HepG2 (cell line): Measurements from ENCODE around the gene MYADML2. TPM values are rescaled to one million over a fixed set of nuclear protein-coding genes. Genes with fewer than 3 reads are reported as not detected.

Source experiments
- ARNTL ChIP-seq: sonication (generic); formaldehyde crosslinking; IDR thresholded peaks from 2 replicates; pipeline ENCODE4 v1.4.0; 2020; ENCODE audit warnings: mild to moderate bottlenecking, missing genetic modification reagents
- BRCA1 ChIP-seq: sonication (generic); formaldehyde crosslinking; IDR thresholded peaks from 2 replicates; pipeline ENCODE4 v1.4.0; 2020; ENCODE audit warnings: missing genetic modification reagents
- FOXO1 ChIP-seq: sonication (generic); formaldehyde crosslinking; IDR thresholded peaks from 2 replicates; pipeline ENCODE4 v1.4.0; 2020; ENCODE audit warnings: missing genetic modification reagents
- GABPB1 ChIP-seq: IDR thresholded peaks from 2 replicates; pipeline ENCODE4 v1.6.1; 2016; ENCODE audit warnings: mild to moderate bottlenecking, missing genetic modification reagents, moderate library complexity, missing compliant biosample characterization
- JDP2 ChIP-seq: sonication (generic); formaldehyde crosslinking; IDR thresholded peaks from 2 replicates; pipeline ENCODE4 v1.8.1; 2022; ENCODE audit warnings: missing genetic modification reagents, borderline replicate concordance
- KLF15 ChIP-seq: sonication (generic); formaldehyde crosslinking; IDR thresholded peaks from 2 replicates; pipeline ENCODE4 v1.8.1; 2023; ENCODE audit warnings: borderline replicate concordance, mild to moderate bottlenecking, inconsistent platforms, missing genetic modification reagents, mixed read lengths
- KMT2B ChIP-seq: IDR thresholded peaks from 2 replicates; pipeline ENCODE4 v1.6.1; 2016; ENCODE audit warnings: missing genetic modification reagents, missing compliant biosample characterization
- MED1 ChIP-seq: sonication (generic); formaldehyde crosslinking; IDR thresholded peaks from 2 replicates; pipeline ENCODE4 v1.4.0; 2020; ENCODE audit warnings: missing genetic modification reagents
- MYNN ChIP-seq: sonication (generic); formaldehyde crosslinking; IDR thresholded peaks from 2 replicates; pipeline ENCODE4 v1.4.0; 2020; ENCODE audit warnings: mild to moderate bottlenecking, low read depth, missing genetic modification reagents
- NFIC ChIP-seq: IDR thresholded peaks from 2 replicates; pipeline ENCODE4 v1.6.1; 2012; ENCODE audit warnings: mild to moderate bottlenecking, low read length, inconsistent platforms
- PTBP1 ChIP-seq: fragments of 200-400 bp; formaldehyde crosslinking; IDR thresholded peaks from 2 replicates; pipeline ENCODE4 v1.6.1; 2018; ENCODE audit warnings: low read length, low read depth; ENCODE audit not compliant: poor library complexity, severe bottlenecking
- RBFOX2 ChIP-seq: fragments of 200-400 bp; formaldehyde crosslinking; IDR thresholded peaks from 2 replicates; pipeline ENCODE4 v1.6.1; 2017; ENCODE audit warnings: low read depth, mild to moderate bottlenecking, low read length
- RFX1 ChIP-seq: fragments of 450-650 bp; IDR thresholded peaks from 2 replicates; pipeline ENCODE4 v1.6.1; 2017
- SAFB2 ChIP-seq: sonication (generic); formaldehyde crosslinking; IDR thresholded peaks from 2 replicates; pipeline ENCODE4 v1.5.1; 2020; ENCODE audit warnings: missing genetic modification reagents, low read depth, mild to moderate bottlenecking, borderline replicate concordance
- SOX6 ChIP-seq, 2 experiments: fragments of 450-650 bp in 1 of 2; sonication (generic) in 1 of 2; formaldehyde crosslinking in 1 of 2; IDR thresholded peaks; 2 replicates each; pipeline versions ENCODE4 v1.4.0 to v1.6.1; 2017 to 2020; ENCODE audit warnings: antibody characterized with exemption in 1 of 2, mild to moderate bottlenecking in 1 of 2, missing genetic modification reagents in 1 of 2
- SP140L ChIP-seq: sonication (generic); formaldehyde crosslinking; IDR thresholded peaks from 2 replicates; pipeline ENCODE4 v1.4.0; 2020; ENCODE audit warnings: missing genetic modification reagents, borderline replicate concordance
- THYN1 ChIP-seq: sonication (generic); formaldehyde crosslinking; IDR thresholded peaks from 2 replicates; pipeline ENCODE4 v1.8.1; 2023; ENCODE audit warnings: low read depth, mild to moderate bottlenecking, moderate library complexity, missing genetic modification reagents, borderline replicate concordance
- ZFX ChIP-seq: sonication (generic); formaldehyde crosslinking; IDR thresholded peaks from 2 replicates; pipeline ENCODE4 v1.4.0; 2020; ENCODE audit warnings: mild to moderate bottlenecking, low read depth, missing genetic modification reagents, moderate library complexity
- ZKSCAN5 ChIP-seq: sonication (generic); formaldehyde crosslinking; IDR thresholded peaks from 2 replicates; pipeline ENCODE4 v1.5.1; 2020; ENCODE audit warnings: mild to moderate bottlenecking, missing genetic modification reagents
- ZNF205 ChIP-seq: IDR thresholded peaks from 2 replicates; pipeline ENCODE4 v1.6.1; 2018; ENCODE audit warnings: missing biosample characterization, missing genetic modification reagents
- ZNF619 ChIP-seq: sonication (generic); formaldehyde crosslinking; IDR thresholded peaks from 2 replicates; pipeline ENCODE4 v1.4.0; 2020; ENCODE audit warnings: mild to moderate bottlenecking, missing genetic modification reagents
- ZNF772 ChIP-seq: sonication (generic); formaldehyde crosslinking; IDR thresholded peaks from 2 replicates; pipeline ENCODE4 v1.5.0; 2020; ENCODE audit warnings: mild to moderate bottlenecking, missing genetic modification reagents
- ZNF891 ChIP-seq: sonication (generic); formaldehyde crosslinking; IDR thresholded peaks from 2 replicates; pipeline ENCODE4 v1.5.0; 2020; ENCODE audit warnings: mild to moderate bottlenecking, missing genetic modification reagents
- ZSCAN12 ChIP-seq: sonication (generic); formaldehyde crosslinking; IDR thresholded peaks from 2 replicates; pipeline ENCODE4 v1.9.0; 2021; ENCODE audit warnings: mild to moderate bottlenecking, missing genetic modification reagents
- polyA plus RNA-seq, 8 experiments: library from polyadenylated mRNA; depleted of rRNA in 3 of 8; stranded (reverse) in 7 of 8; unstranded in 1 of 8; fragments of >200 nt; fragmentation: Illumina TruSeq in 4 of 8; extraction: Trizol in 4 of 8; gene quantifications; 2 replicates each; pipeline versions ENCODE4 v1.2.1 to v1.2.3, GENCODE V29; 2011 to 2016; ENCODE audit warnings: low read depth in 4 of 8, missing spikeins in 1 of 8, mixed read lengths in 1 of 8; ENCODE audit not compliant: insufficient read depth in 1 of 8
- total RNA-seq, 5 experiments: library from RNA; depleted of rRNA; stranded (reverse); fragments of >200 nt; fragmentation: Illumina TruSeq; extraction: Trizol; gene quantifications; 2 replicates each; pipeline ENCODE4 v1.2.3, GENCODE V29; 2016; ENCODE audit warnings: low read depth in 1 of 5
- TF ChIP-seq, protein P1 (sequence below): sonication (generic); formaldehyde crosslinking; IDR thresholded peaks from 2 replicates; pipeline ENCODE4 v1.4.0; 2020; ENCODE audit warnings: missing genetic modification reagents
- TF ChIP-seq, protein P2 (sequence below): sonication (generic); formaldehyde crosslinking; IDR thresholded peaks from 2 replicates; pipeline ENCODE4 v1.4.0; 2020; ENCODE audit warnings: missing genetic modification reagents
- TF ChIP-seq, protein P3 (sequence below): sonication (generic); formaldehyde crosslinking; conservative IDR thresholded peaks from 2 replicates; pipeline ENCODE4 v1.4.0; 2020; ENCODE audit warnings: missing genetic modification reagents
- TF ChIP-seq, protein P4 (sequence below): sonication (generic); formaldehyde crosslinking; IDR thresholded peaks from 2 replicates; pipeline ENCODE4 v1.8.0; 2022; ENCODE audit warnings: missing genetic modification reagents, mild to moderate bottlenecking, borderline replicate concordance

MYADML2 gene
- total and polyA plus RNA-seq, 2 of the 13 experiments (the other 11 are each of a cell fraction or from before 2014, with no cell fraction given) = not detected

DNA sequence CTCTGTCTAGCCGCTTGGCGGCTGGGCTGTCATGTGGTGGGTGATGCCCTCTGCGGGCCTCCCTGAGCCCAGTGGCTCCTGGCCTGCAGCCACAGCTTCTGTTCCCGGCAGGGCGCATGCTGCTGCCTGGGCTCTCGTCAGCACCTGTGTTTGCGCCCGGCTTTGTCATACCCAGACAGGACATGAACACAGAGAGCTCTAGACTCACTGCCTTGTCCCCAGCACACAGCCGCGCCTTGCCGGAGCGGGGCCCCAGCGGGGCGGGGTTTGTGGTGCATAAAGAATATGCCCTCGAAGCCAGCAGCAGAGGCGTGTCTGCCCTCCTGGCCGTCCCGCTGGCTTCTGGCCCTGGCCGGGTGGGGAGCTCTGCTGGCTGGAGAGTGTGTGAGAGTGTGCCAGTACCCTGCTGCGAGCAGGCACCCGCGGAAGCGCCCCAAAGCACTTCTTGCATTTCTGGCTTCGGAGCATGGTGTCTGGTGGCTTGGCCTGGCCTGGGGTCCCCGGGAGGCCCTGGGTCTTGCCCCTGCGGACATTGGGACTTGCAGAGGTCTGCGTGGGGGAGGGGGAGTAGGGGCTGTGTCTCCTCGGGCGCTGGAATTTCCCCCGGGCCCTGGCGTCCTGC is 44.8 kb upstream of the MYADML2 start (continued):
- TF ChIP-seq, protein P1, sequence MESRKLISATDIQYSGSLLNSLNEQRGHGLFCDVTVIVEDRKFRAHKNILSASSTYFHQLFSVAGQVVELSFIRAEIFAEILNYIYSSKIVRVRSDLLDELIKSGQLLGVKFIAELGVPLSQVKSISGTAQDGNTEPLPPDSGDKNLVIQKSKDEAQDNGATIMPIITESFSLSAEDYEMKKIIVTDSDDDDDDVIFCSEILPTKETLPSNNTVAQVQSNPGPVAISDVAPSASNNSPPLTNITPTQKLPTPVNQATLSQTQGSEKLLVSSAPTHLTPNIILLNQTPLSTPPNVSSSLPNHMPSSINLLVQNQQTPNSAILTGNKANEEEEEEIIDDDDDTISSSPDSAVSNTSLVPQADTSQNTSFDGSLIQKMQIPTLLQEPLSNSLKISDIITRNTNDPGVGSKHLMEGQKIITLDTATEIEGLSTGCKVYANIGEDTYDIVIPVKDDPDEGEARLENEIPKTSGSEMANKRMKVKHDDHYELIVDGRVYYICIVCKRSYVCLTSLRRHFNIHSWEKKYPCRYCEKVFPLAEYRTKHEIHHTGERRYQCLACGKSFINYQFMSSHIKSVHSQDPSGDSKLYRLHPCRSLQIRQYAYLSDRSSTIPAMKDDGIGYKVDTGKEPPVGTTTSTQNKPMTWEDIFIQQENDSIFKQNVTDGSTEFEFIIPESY (CRISPR knock-in tag) = peak; percentile 81
- TF ChIP-seq SAFB2 (CRISPR knock-in tag) (no peak), ZNF772 (CRISPR knock-in tag) (no peak), NFIC (no peak), FOXO1 (CRISPR knock-in tag) (peak; percentile 72; the same call in 1 of the 2 replicates), RBFOX2 (peak; percentile 98), KLF15 (CRISPR knock-in tag) (no peak), THYN1 (CRISPR knock-in tag) (peak; percentile 98; the same call in 1 of the 2 replicates), GABPB1 (CRISPR knock-in tag) (peak; percentile 77), JDP2 (CRISPR knock-in tag) (no peak), SOX6 (IDR thresholded peaks at IDR 0.05) (no peak), SOX6 (CRISPR knock-in tag; IDR thresholded peaks at IDR 0.05) (peak; percentile 65), ZNF619 (CRISPR knock-in tag) (peak; percentile 90), ZFX (CRISPR knock-in tag) (peak; percentile 77; the same call in 1 of the 2 replicates), RFX1 (no peak), ZNF205 (CRISPR knock-in tag) (peak; percentile 85; the same call in 1 of the 2 replicates), ARNTL (CRISPR knock-in tag) (peak; percentile 72), KMT2B (CRISPR knock-in tag) (peak; percentile 80; the same call in 1 of the 2 replicates), SP140L (CRISPR knock-in tag) (no peak), MYNN (CRISPR knock-in tag) (no peak; the same call in 1 of the 2 replicates), BRCA1 (CRISPR knock-in tag) (no peak), ZNF891 (CRISPR knock-in tag) (peak; percentile 25), ZKSCAN5 (CRISPR knock-in tag) (no peak), ZSCAN12 (CRISPR knock-in tag) (peak; percentile 97), PTBP1 (peak; percentile 84), MED1 (CRISPR knock-in tag) (peak; percentile 90)
- TF ChIP-seq, protein P2, sequence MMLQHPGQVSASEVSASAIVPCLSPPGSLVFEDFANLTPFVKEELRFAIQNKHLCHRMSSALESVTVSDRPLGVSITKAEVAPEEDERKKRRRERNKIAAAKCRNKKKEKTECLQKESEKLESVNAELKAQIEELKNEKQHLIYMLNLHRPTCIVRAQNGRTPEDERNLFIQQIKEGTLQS = peak; percentile 50; the same call in 1 of the 2 replicates
- TF ChIP-seq, protein P3, sequence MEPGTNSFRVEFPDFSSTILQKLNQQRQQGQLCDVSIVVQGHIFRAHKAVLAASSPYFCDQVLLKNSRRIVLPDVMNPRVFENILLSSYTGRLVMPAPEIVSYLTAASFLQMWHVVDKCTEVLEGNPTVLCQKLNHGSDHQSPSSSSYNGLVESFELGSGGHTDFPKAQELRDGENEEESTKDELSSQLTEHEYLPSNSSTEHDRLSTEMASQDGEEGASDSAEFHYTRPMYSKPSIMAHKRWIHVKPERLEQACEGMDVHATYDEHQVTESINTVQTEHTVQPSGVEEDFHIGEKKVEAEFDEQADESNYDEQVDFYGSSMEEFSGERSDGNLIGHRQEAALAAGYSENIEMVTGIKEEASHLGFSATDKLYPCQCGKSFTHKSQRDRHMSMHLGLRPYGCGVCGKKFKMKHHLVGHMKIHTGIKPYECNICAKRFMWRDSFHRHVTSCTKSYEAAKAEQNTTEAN (CRISPR knock-in tag) = peak; percentile 59; the same call in 1 of the 2 replicates
- TF ChIP-seq, protein P4, sequence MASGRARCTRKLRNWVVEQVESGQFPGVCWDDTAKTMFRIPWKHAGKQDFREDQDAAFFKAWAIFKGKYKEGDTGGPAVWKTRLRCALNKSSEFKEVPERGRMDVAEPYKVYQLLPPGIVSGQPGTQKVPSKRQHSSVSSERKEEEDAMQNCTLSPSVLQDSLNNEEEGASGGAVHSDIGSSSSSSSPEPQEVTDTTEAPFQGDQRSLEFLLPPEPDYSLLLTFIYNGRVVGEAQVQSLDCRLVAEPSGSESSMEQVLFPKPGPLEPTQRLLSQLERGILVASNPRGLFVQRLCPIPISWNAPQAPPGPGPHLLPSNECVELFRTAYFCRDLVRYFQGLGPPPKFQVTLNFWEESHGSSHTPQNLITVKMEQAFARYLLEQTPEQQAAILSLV (CRISPR knock-in tag) = no peak
